Vagina (tissue), 2 donors: Measurements from ENCODE around the gene TOMM40L.

Experiments used
- CTCF ChIP-seq, 3 experiments: fragments of 450-650 bp in 2 of 3; fragments of 200-600 bp in 1 of 3; sonication (generic) in 1 of 3; IDR thresholded peaks; one replicate each; pipeline ENCODE4 v1.5.1; 2017 to 2019; ENCODE audit warnings: antibody characterized with exemption in 3 of 3, mild to moderate bottlenecking in 2 of 3, moderate library complexity in 2 of 3
- POLR2A ChIP-seq, 2 donors: fragments of 450-650 bp; IDR thresholded peaks; one replicate each; pipeline ENCODE4 v1.6.1; 2017; ENCODE audit warnings: antibody characterized with exemption in 2 of 2, mild to moderate bottlenecking in 2 of 2, moderate library complexity in 2 of 2

- TF ChIP-seq CTCF (IDR thresholded peaks at IDR 0.05) (no peak), POLR2A (IDR thresholded peaks at IDR 0.05) (no peak)
These were observed 456 bp downstream of the TOMM40L start for GRCh38 chr1:161226320-161226711.
